Fibroblast of mammary gland (primary cell): ENCODE data around the gene DOCK2.

ENCODE experiments used
- DNase-seq: peaks from one replicate; pipeline ENCODE4 v3.0.0-alpha.2; 2010; ENCODE audit warnings: low read depth
- H3K4me3 ChIP-seq: 2 replicates; pipeline ENCODE4 v1.5.1; 2011; ENCODE audit warnings: low read depth, mild to moderate bottlenecking, low read length, moderate library complexity; ENCODE audit not compliant: control insufficient read depth
- TF ChIP-seq, protein P1 (sequence below): conservative IDR thresholded peaks from 2 replicates; pipeline ENCODE4 v1.5.1; 2011; ENCODE audit warnings: low read depth, low read length, inconsistent platforms; ENCODE audit not compliant: control insufficient read depth, insufficient read depth

Gene DOCK2

DNA sequence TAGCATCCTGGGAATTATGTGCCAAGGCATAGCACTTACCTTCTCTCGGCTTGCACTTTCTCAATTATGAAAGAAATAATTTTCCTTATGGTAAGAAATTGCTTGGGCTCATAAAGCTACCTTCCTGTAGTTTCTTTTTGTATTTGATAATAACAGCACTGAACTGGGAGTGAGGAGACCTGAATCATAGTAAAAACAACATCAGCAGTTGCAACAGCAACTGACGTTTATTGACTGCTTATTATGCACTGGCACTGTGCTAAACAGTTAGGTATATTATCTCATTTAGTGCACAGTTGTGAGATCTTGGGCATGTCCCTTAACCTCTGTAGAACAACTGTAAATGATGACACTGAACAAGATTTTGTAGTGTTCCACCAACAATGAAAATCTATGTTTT, 135.2 kb downstream of the DOCK2 start:
- no peak overlapping the region for H3K4me3 ChIP-seq
- peak; percentile 31 for DNase-seq
- TF ChIP-seq, protein P1, sequence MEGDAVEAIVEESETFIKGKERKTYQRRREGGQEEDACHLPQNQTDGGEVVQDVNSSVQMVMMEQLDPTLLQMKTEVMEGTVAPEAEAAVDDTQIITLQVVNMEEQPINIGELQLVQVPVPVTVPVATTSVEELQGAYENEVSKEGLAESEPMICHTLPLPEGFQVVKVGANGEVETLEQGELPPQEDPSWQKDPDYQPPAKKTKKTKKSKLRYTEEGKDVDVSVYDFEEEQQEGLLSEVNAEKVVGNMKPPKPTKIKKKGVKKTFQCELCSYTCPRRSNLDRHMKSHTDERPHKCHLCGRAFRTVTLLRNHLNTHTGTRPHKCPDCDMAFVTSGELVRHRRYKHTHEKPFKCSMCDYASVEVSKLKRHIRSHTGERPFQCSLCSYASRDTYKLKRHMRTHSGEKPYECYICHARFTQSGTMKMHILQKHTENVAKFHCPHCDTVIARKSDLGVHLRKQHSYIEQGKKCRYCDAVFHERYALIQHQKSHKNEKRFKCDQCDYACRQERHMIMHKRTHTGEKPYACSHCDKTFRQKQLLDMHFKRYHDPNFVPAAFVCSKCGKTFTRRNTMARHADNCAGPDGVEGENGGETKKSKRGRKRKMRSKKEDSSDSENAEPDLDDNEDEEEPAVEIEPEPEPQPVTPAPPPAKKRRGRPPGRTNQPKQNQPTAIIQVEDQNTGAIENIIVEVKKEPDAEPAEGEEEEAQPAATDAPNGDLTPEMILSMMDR = no peak

DNA sequence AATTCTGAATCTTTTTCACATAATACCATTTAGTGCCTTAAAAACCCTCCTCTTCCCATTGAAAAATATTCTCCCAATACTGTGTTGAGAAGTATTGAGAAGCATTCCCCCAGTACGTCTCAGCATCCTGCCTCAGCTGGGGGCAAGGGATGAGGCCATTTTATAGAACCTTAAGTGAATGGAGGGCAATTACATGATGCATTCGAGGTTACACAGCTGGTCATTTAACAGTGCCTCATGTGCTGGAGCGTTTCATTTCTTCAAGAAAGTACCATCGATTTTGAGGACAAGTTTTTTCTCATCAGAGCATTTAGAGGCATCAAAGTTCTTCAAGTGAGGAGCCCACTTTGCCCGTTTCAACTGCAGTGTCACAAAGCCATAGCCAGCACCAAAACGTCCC, 135.6 kb downstream of the DOCK2 start:
- no peak for DNase-seq
- no peak overlapping the region for H3K4me3 ChIP-seq
- TF ChIP-seq, protein P1 = no peak

DNA sequence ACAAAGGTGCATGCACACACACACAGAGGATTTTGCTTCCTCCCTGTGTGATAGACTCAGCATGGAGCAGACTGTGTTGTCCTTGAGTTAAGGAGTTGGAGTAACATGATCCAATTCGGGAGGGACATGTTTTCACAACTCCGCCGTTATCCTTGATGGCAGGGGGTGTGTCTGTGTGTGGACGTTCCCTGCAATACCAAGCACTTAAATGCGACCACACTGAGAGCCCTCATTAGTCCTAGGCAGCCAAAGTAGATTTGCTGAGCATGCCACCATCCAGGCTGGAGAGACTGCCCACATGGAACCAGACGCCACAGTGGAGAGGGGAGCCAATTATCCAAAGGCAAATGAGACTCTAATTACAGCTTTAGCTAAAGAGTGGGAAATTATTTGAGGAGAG, 140.1 kb downstream of the DOCK2 start:
- TF ChIP-seq, protein P1 = no peak
- no peak for DNase-seq
- H3K4me3 ChIP-seq = no peak overlapping the region

DNA sequence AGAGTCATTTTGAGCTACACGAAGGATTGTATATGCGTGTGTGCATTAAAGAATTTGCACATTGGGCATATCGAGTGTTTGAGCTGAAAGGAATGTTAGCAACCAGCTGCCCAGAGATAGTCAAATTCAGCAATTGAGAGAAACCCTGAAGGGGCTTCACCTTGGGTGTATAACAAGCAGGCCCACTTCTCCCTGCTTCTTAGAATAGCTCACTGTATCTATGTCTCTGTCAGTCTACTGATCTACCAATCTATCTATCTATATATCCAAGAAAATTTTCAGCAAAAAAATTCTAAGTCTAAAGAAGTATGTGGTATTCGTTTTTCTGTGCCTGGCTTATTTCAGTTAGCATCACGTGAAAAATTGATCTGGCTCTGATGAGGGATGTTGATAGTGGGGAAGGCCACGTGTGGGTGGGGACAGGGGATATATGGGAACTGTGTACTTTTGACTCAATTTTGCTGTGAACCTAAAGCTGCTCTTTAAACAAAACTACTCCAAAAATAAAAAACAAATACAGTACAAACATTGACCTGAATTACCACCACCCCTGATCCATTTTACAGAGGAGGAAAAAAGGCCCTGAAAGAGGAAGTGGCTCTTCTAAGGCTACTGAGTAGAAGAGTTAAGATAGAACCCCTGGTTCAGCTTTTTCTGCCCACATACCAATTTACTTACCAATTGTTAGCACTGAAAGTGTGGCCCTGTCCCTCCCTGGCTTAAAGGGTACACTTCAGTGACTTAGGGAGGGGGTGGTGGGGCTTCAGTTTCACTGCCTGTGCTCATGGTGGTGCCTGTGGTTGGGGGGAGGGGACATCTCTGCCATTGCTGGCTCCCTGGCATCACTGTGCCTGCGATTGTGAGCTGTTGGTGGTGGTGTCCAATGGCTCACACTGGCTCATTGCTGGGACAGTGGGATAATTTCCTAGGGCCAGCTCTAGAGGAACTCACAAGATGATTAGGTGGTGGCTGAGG, 141.8 kb downstream of the DOCK2 start:
- TF ChIP-seq, protein P1 = no peak
- DNase-seq = no peak
- no peak overlapping the region for H3K4me3 ChIP-seq

DNA sequence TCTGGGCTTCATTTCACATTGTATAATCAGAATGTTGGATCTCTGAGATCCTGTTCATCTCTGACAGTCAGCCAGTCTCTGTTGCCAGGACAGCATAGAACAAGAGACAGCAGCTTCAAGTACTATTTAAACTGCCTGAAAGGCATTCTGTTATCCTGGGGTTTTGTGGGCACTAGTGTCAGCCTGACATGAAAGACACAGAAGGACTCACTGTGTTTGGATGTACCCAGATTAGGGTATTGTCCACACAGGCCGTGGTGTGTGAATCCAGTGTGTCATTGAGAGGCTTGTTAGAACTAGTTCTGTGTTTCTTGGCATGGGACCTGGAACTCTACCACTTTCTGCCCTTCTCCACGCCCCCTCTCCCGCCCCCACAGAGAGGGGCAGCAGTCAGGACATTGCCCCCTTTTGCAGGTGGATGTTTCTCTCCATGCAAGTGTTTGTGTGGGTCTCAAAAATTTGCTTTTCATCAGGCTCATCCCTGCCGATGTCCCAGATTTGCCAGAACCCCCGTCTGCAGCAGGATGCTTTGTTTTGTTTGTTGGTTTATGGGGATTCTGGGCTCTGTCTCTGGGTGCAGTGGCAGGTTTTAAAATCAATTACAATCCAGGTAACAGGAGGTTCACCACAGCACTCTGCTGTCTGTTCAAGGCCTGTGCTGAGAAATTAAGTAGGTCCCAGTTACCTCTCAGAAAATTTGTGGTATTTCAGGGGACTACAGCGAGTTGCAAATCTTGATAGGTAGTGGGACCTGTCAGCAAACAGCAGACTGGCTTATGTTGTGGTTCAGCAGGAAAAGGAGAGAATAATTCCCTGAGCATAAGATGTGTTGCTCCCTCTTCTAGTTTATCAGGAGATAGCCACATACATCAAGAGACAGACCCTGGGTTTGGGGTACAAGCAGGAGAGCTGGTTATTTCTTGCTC, 144.6 kb downstream of the DOCK2 start:
- TF ChIP-seq, protein P1 = no peak
- H3K4me3 ChIP-seq = no peak overlapping the region
- no peak for DNase-seq

DNA sequence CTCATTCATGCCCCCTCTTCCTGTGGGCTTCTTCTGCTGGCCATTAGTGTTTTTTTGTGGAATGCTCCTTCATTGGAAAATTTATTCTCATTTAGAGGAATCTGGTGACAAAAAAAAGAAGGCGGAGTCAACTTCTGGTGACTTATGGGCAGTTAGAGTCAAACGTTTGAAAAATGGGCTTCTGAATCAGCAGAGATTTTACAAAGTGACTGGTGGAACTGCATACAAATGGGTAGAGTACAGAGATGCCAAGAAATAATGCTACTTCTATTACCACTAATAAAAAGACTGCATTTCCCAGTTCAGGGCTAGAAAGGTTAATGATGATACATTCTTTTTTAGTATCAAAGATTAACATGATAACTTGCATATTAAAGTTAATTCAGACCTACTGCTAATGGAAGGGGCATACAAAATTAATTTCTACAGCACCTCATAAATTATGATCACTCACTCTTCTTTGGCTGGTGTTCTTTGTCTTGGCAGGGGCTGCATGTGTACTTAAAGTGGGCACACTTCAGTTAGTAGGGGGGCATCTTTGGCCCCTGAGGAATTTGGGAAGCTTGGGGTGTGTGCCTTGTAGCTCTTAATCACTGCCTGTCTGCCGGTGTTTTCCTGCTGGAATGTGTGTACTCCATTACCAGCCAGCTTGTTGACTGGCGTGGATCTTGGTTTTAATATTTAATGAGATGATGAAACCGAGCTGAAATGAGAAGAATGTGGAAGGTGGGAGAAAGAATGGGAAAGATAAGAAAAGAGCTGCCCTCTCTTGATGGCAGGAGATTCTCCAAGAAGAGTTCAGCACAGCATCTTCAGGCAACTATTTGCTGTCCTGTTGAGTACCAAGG, 148.9 kb downstream of the DOCK2 start:
- no peak overlapping the region for H3K4me3 ChIP-seq
- no peak for DNase-seq
- TF ChIP-seq, protein P1 = no peak
